Measurements from ENCODE around the gene LOXL1.

DNA sequence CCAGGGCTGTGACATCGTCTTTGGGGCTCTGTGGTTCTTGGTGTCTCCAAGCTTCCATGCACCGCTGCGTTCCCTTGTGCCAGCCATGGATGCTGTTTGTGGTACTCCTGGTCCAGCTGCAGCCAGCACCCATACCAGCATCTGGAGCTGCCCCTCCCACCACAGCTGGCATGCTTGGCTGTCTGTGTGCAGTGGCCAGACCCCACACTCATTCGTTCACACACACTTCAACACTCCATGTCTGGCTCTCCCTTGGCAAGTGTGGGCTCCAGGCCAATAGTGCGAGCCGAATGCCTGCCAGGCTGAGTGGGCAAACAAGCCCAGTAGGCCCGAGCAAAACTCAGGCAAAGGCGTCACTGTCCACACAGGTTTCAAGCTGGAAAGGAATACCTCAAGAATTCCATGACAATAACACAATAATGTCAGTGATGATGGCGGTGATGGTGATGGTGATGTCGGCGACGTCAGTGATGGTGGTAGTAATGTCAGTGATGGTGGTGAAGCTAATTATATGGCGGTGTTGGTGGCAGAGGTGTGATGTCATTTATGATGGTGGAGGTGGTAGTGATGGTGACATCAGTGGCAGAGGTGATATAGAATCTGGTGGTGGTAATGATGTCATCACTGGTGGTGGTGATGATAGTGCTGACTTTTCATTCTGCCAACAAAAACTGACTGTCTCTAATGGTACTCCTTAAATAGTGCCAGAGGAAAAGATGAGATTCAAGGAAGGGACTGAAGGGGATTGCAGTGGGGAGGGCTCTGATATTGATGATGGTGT is 33.6 kb upstream of the LOXL1 start:
- TF ChIP-seq, protein P1, sequence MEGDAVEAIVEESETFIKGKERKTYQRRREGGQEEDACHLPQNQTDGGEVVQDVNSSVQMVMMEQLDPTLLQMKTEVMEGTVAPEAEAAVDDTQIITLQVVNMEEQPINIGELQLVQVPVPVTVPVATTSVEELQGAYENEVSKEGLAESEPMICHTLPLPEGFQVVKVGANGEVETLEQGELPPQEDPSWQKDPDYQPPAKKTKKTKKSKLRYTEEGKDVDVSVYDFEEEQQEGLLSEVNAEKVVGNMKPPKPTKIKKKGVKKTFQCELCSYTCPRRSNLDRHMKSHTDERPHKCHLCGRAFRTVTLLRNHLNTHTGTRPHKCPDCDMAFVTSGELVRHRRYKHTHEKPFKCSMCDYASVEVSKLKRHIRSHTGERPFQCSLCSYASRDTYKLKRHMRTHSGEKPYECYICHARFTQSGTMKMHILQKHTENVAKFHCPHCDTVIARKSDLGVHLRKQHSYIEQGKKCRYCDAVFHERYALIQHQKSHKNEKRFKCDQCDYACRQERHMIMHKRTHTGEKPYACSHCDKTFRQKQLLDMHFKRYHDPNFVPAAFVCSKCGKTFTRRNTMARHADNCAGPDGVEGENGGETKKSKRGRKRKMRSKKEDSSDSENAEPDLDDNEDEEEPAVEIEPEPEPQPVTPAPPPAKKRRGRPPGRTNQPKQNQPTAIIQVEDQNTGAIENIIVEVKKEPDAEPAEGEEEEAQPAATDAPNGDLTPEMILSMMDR (IDR thresholded peaks at IDR 0.05) = no peak
- no peak for TF ChIP-seq FOXM1 (IDR thresholded peaks at IDR 0.05; ENCODE audit: low read depth)
- no peak for TF ChIP-seq SMC3 (IDR thresholded peaks at IDR 0.05; ENCODE audit: low read depth, low read length)
- TF ChIP-seq POLR2AphosphoS5 (IDR thresholded peaks at IDR 0.05; ENCODE audit: low read depth, low read length) = no peak
- TF ChIP-seq GABPA (IDR thresholded peaks at IDR 0.05; ENCODE audit: low read depth) = no peak
- TF ChIP-seq, protein P2, sequence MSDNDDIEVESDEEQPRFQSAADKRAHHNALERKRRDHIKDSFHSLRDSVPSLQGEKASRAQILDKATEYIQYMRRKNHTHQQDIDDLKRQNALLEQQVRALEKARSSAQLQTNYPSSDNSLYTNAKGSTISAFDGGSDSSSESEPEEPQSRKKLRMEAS (IDR thresholded peaks at IDR 0.05; ENCODE audit: low read depth) = no peak
- TF ChIP-seq EP300 (IDR thresholded peaks at IDR 0.05; ENCODE audit: borderline replicate concordance in 1 of 2, low read depth in 1 of 2, low read length in 1 of 2) = no peak
- no peak for TF ChIP-seq TAF1 (IDR thresholded peaks at IDR 0.05; ENCODE audit: borderline replicate concordance, low read depth, low read length)
- no peak for TF ChIP-seq TEAD4 (IDR thresholded peaks at IDR 0.05; ENCODE audit: borderline replicate concordance, insufficient read depth)
- no peak for TF ChIP-seq RCOR1 (IDR thresholded peaks at IDR 0.05; ENCODE audit: low read length)
- no peak for TF ChIP-seq JUND (IDR thresholded peaks at IDR 0.05)
- no peak for TF ChIP-seq USF2 (IDR thresholded peaks at IDR 0.05; ENCODE audit: borderline replicate concordance, low read depth, low read length)
- TF ChIP-seq, protein P3, sequence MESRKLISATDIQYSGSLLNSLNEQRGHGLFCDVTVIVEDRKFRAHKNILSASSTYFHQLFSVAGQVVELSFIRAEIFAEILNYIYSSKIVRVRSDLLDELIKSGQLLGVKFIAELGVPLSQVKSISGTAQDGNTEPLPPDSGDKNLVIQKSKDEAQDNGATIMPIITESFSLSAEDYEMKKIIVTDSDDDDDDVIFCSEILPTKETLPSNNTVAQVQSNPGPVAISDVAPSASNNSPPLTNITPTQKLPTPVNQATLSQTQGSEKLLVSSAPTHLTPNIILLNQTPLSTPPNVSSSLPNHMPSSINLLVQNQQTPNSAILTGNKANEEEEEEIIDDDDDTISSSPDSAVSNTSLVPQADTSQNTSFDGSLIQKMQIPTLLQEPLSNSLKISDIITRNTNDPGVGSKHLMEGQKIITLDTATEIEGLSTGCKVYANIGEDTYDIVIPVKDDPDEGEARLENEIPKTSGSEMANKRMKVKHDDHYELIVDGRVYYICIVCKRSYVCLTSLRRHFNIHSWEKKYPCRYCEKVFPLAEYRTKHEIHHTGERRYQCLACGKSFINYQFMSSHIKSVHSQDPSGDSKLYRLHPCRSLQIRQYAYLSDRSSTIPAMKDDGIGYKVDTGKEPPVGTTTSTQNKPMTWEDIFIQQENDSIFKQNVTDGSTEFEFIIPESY (IDR thresholded peaks at IDR 0.05; ENCODE audit: borderline replicate concordance, low read depth) = no peak
- TF ChIP-seq NRF1 (IDR thresholded peaks at IDR 0.05; ENCODE audit: low read depth, low read length) = no peak
